CD1c-positive myeloid dendritic cell (primary cell): ENCODE measurements around the gene CSMD2.

Experiments
- DNase-seq: peaks from one replicate; pipeline ENCODE4 v3.0.0-alpha.2; 2016; ENCODE audit errors: extremely low spot score

The CSMD2 gene

GRCh38 chr1:33501774-33502173 is 663.3 kb downstream of the CSMD2 start:
- no peak for DNase-seq

GRCh38 chr1:33501309-33501708 is 663.7 kb downstream of the CSMD2 start:
- DNase-seq, result no peak

- no peak for DNase-seq
These were observed 664.5 kb downstream of the CSMD2 start for GRCh38 chr1:33500547-33500946.

- no peak for DNase-seq
These were observed 667.6 kb downstream of the CSMD2 start for GRCh38 chr1:33497410-33497809.

- no peak for DNase-seq
These were observed 670.1 kb downstream of the CSMD2 start for GRCh38 chr1:33494929-33495328.

GRCh38 chr1:33488624-33489023 is 676.4 kb downstream of the CSMD2 start:
- DNase-seq, result no peak

GRCh38 chr1:33482412-33482811 is 682.6 kb downstream of the CSMD2 start:
- DNase-seq, result no peak

- DNase-seq, result no peak
These were observed 687.6 kb downstream of the CSMD2 start for GRCh38 chr1:33477451-33477850.

GRCh38 chr1:33473900-33474299 is 691.1 kb downstream of the CSMD2 start:
- no peak for DNase-seq

GRCh38 chr1:33472269-33472980 is 692.6 kb downstream of the CSMD2 start, which contains the start of gene ZSCAN20:
Gene ZSCAN20 (plus strand): TSS chr1:33472645. CDS start chr1:33479289, 6,644 bp downstream.
- DNase-seq, result peak; percentile 94

- DNase-seq, result no peak
These were observed 693.6 kb downstream of the CSMD2 start for GRCh38 chr1:33471416-33471815.

- peak; percentile 82 for DNase-seq
These were observed 694.5 kb downstream of the CSMD2 start for GRCh38 chr1:33470495-33471012.

- DNase-seq, result no peak
These were observed 695.3 kb downstream of the CSMD2 start for GRCh38 chr1:33469691-33470090.

- no peak for DNase-seq
These were observed 696.1 kb downstream of the CSMD2 start for GRCh38 chr1:33468967-33469366.

- no peak for DNase-seq
These were observed 696.5 kb downstream of the CSMD2 start for GRCh38 chr1:33468531-33468930.

GRCh38 chr1:33468011-33468410 is 697.0 kb downstream of the CSMD2 start:
- no peak for DNase-seq

- DNase-seq, result no peak
These were observed 698.9 kb downstream of the CSMD2 start for GRCh38 chr1:33466159-33466558.

- DNase-seq, result peak; percentile 54
These were observed 699.7 kb downstream of the CSMD2 start for GRCh38 chr1:33465316-33465715.

- no peak for DNase-seq
These were observed 700.5 kb downstream of the CSMD2 start for GRCh38 chr1:33464552-33464951.
